Right lobe of liver (tissue), 4 donors: ENCODE data around the gene C13orf46.

ENCODE experiments used
- CTCF ChIP-seq, 4 donors: fragments of 200-600 bp in 3 of 4; fragments of 450-650 bp in 1 of 4; IDR thresholded peaks; one replicate each; pipeline versions ENCODE4 v1.5.1 to v1.8.0; 2016 to 2022; ENCODE audit warnings: antibody characterized with exemption in 4 of 4, mild to moderate bottlenecking in 2 of 4
- POLR2A ChIP-seq: fragments of 450-650 bp; IDR thresholded peaks from one replicate; pipeline ENCODE4 v1.6.1; 2017; ENCODE audit warnings: antibody characterized with exemption, mild to moderate bottlenecking
- donor health status: DM: no; HTN: no; CAD: no.
- donor health status: DM: no; HTN: no; CAD: no.
- donor health status: DM: no; HTN: yes; CAD: no.

- no peak for TF ChIP-seq CTCF (IDR thresholded peaks at IDR 0.05)
- no peak for TF ChIP-seq POLR2A
Observed at GRCh38 chr13:113939129-113939943, 34.5 kb downstream of the C13orf46 start.
